Superior temporal gyrus (tissue), 1 donor: ENCODE results near the gene FBXO42.
"Not testable (repeated sequence)": the region's sequence is repeated elsewhere in the genome, so short reads cannot be mapped to it uniquely, and the experiment has no call there.

ENCODE experiments used
- DNase-seq: peaks from one replicate; pipeline ENCODE4 v3.0.0-alpha.2; 2016; ENCODE audit errors: extremely low spot score

FBXO42 gene

GRCh38 chr1:16372535-16373285 is 20.4 kb upstream of the FBXO42 start:
- DNase-seq: no peak

DNA sequence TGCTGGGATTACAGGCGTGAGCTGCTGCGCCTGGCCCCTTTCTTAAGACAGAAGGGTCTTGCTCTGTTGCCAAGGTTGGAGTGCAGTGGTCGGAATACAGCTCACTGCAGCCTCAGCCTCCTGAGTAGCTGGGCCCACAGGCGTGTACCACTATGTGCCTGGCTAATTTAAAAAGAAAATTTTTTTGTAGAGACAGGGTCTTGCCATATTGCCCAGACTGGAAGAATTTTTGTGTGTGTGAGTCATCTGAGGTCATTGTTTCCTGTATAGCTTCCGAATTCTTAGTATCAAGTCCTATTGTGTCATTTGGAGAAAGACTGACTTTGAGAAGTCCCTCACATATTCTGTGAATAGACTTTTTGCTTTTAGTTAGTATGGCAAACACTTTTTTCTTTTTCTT is 19.4 kb upstream of the FBXO42 start:
- DNase-seq: no peak

- DNase-seq: no peak
Observed at GRCh38 chr1:16369821-16370220, 17.5 kb upstream of the FBXO42 start.

GRCh38 chr1:16367968-16368890 is 15.9 kb upstream of the FBXO42 start:
- DNase-seq: peak; percentile 32

DNA sequence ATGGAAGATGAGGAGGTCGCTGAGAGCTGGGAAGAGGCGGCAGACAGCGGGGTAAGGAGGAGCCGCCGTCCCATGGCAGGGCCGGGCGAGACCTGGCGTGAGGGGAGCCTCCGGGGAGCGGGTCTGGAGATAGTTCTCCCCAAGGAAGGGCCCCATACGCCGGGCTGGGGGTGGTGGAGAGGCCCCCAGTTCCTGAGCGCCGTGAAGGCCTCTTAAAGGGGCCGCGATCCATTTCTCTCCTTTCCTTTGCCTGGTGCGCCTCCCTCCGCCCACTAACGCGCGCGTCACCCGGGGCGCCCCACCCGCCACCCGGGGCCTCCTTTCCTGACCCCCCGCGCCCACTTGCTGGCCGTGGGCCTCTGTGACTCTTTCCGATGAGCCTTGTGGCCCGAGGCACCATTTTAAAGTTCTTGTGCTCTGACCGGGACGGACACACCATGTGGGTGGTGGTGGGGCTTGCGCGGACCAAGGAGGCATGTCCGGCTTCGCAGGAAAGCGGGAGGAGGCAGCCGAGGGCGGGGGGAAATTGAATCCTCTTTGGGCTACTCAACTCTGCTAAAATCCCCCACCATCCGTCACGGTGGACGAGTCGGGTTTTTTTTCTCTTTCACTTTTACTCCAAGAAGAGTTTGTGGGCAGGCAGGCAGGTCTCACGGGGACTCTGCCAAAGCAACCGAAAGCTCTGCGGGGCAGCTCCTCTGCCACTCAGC is 15.1 kb upstream of the FBXO42 start:
- peak; percentile 90 for DNase-seq

- DNase-seq: peak; percentile 100
Observed at GRCh38 chr1:16366722-16367257, 14.5 kb upstream of the FBXO42 start, which contains the start of gene SZRD1. Gene SZRD1 (plus strand): TSS chr1:16367242. CDS start chr1:16367258, 16 bp downstream.

DNA sequence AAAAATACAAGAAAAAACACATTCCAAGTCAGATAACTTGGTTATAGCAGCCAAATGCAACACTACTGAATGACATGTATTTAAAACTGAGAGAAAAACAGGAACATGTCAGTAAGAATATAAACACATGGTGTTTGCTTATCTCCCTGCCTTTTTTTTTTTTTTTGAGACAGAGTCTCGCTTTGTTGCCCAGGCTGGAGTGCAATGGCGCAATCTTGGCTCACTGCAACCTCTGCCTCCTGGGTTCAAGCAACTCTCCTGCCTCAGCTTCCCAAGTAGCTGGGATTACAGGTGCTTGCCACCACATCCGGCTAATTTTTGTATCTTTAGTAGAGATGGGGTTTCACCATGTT is 12.8 kb upstream of the FBXO42 start:
- not testable (repeated sequence) for DNase-seq

DNA sequence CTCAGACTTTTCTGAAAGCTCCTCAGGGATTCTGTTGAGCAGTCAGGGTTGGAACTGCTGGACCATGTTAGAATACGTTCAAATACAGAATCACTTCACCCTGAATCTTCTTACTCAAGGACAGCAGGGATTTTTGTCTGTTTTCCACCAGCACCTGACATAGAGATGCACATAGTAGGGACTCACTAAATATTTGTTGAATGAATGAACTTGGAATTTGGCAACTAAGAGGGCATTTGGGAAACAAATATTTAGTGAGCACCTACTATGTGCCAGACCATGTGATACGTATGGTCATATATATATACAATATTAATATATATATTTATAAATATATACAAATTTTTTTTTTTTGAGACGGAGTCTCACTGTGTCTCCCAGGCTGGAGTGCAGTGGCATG is 4.6 kb upstream of the FBXO42 start:
- no peak for DNase-seq

DNA sequence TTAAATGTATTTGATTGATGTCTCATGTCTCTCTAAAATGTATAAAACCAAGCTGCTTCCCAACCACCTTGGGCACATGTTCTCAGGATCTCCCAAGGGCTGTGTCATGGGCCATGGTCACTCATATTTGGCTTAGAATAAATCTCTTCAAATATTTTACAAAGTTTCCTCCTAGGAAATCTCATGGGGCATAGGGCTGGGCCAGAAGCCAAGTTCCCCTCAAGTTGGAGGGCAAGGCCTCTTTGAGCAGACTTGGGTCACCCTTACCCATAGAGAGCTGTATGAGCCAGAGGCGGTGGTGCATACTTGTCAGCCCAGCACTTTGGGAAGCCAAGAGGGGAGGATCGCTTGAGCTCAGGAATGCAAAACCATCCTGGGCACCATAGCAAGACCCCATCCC is 2.3 kb upstream of the FBXO42 start:
- no peak for DNase-seq

GRCh38 chr1:16352842-16353535 is 709 bp upstream of the FBXO42 start:
- DNase-seq: no peak

GRCh38 chr1:16351456-16351993 is 755 bp downstream of the FBXO42 start:
- peak; percentile 56 for DNase-seq

- no peak for DNase-seq
Observed at GRCh38 chr1:16349847-16350406, 2.4 kb downstream of the FBXO42 start.

GRCh38 chr1:16348414-16349182 is 3.7 kb downstream of the FBXO42 start:
- no peak for DNase-seq

GRCh38 chr1:16343276-16343675 is 9.0 kb downstream of the FBXO42 start:
- DNase-seq: not testable (repeated sequence)

DNA sequence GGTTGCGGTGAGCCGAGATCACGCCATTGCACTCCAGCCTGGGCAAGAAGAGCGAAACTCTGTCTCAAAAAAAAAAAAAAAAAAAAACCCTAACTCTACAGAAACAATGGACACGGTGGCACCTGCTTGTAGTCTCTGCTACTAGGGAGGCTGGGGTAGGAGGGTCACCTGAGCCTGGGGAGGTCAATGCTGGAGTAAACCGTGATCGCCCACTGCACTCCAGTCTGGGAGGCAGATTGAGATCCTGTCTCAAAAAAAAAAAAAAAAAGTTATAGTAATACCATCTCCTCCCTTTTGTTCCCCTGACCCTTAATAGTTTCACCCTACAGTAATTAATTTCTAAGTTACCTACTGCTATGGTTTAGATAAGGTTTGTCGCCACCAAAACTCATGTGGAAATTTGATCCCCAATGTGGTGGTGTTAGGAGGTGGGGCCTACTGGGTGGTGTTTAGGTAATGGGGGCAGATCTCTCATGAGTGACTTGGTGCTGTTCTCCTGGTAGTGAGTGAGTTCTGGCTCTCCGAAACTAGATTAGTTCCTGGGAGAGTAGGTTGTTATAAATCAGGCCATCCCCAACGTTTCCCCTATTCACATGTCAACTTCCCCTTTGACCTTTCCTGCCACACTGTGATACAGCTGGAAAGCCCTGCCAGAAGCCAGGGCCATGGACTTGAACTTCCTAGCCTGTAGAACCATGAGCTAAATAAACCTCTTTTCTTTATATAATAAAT is 9.8 kb downstream of the FBXO42 start:
- DNase-seq: no peak

GRCh38 chr1:16340673-16341072 is 11.6 kb downstream of the FBXO42 start:
- DNase-seq: no peak

DNA sequence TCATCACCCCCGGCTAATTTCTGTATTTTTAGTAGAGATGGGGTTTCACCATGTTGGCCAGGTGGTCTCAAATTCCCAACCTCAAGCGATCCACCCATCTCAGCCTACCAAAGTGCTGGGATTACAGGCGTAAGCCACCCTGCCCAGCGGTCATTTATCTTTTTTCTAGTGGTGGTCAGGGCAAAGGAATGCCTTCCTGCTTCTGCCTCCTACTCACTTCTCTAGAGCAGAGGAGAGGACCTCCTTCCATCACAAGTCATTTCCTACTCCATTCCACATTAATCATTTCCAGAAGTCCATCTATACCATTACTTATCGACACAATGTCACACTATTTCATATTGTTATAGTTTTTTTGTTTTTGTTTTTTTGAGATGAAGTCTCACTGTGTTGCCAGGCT is 13.3 kb downstream of the FBXO42 start:
- DNase-seq: no peak

DNA sequence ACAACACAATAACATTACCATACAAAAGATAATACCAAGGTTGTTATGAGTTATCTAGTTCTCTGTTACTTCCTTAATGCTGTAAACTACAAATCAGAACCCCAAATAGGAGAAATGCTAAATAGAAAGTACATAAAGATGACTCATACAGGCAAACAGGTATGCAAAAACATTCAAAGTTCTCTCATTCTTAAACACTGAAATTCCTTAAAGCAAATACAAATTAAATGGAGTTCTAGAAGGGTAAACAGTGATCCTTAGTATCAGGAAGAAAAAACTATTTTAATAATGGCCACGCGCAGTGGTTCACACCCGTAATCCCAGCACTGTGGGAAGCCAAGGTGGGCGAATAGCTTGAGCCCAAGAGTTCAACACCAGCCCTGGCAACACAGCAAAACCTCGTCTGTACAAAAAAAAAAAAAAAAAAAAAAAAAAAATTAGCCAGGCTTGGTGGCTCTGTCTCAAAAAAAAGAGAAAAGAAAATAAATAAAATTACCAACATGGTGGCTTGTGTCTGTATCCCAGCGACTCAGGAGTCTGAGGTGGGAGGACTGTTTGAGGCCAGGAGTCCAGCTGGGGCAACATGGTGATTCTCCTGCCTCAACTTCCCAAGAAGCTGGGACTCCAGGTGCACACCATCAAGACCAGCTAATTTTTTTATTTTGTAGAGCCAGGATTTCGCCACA is 17.5 kb downstream of the FBXO42 start:
- no peak for DNase-seq
